ENCODE results near the gene CWC25.

DNA sequence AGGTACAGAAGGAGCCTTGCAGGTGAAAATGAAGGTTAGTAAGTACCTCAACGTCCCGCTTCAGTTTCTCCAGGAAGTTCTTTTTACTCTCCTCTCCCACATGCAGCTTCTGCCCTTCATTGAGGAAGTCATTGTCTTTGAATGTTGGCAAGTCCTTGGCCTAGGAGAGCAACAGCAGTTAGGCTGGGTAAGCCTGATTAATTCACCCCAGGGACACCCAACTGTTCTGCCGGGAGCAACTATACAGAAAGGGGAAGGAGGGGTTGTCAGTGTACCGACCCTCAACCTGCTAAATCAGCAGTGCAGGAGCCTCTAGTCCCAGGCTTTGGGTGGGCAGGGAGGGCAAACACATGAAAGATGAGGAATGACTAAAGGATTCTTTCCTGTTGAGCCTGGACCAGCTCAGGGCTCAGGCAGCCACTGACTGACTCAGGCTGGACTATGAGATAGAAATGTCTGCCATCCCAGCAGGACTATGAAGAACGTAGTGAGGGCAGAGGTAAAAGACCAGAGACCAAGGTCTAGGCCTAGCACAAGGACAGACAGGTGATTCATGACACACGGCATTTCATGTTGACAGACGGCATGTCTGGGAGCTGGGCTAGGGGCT, 47.4 kb downstream of the CWC25 start:
- TF ChIP-seq, protein P1, sequence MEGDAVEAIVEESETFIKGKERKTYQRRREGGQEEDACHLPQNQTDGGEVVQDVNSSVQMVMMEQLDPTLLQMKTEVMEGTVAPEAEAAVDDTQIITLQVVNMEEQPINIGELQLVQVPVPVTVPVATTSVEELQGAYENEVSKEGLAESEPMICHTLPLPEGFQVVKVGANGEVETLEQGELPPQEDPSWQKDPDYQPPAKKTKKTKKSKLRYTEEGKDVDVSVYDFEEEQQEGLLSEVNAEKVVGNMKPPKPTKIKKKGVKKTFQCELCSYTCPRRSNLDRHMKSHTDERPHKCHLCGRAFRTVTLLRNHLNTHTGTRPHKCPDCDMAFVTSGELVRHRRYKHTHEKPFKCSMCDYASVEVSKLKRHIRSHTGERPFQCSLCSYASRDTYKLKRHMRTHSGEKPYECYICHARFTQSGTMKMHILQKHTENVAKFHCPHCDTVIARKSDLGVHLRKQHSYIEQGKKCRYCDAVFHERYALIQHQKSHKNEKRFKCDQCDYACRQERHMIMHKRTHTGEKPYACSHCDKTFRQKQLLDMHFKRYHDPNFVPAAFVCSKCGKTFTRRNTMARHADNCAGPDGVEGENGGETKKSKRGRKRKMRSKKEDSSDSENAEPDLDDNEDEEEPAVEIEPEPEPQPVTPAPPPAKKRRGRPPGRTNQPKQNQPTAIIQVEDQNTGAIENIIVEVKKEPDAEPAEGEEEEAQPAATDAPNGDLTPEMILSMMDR (IDR thresholded peaks at IDR 0.05): no peak
- no peak for TF ChIP-seq POLR2A (IDR thresholded peaks at IDR 0.05)
